A673 (cell line): ENCODE data around the gene ARPP19.

ENCODE experiments used
- EZH2 ChIP-seq: fragments of 200-600 bp; sonication (generic); IDR thresholded peaks from 2 replicates; pipeline ENCODE4 v1.6.1; 2017; ENCODE audit warnings: borderline replicate concordance, low read depth, mild to moderate bottlenecking, mixed read lengths, antibody characterized with exemption, low read length; ENCODE audit not compliant: poor library complexity, severe bottlenecking
- TF ChIP-seq, protein P1 (sequence below): fragments of 300-800, 200-600 bp; sonication (generic); conservative IDR thresholded peaks from 2 replicates; pipeline ENCODE4 v1.5.1; 2017; ENCODE audit warnings: low read depth, mild to moderate bottlenecking, antibody characterized with exemption, low read length, moderate library complexity, mixed read lengths

DNA sequence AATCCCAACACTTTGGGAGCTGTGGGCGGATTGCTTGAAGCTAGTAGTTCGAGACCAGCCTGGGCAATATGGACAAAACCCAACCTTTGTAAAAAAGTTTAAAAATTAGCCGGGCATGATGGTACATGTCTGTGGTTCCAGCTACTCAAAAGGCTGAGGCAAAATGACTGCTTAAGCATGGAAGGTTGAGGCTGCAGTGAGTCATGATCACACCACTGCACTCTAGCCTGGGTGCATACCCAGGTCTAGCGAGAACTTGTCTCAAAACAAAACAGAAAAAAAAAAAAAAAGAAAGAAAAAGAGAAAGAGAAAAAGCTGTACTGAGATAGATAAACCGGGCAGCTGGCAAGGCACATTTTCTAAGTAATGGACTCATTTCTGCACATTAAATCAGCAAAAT is 10.6 kb downstream of the ARPP19 start:
- TF ChIP-seq, protein P1, sequence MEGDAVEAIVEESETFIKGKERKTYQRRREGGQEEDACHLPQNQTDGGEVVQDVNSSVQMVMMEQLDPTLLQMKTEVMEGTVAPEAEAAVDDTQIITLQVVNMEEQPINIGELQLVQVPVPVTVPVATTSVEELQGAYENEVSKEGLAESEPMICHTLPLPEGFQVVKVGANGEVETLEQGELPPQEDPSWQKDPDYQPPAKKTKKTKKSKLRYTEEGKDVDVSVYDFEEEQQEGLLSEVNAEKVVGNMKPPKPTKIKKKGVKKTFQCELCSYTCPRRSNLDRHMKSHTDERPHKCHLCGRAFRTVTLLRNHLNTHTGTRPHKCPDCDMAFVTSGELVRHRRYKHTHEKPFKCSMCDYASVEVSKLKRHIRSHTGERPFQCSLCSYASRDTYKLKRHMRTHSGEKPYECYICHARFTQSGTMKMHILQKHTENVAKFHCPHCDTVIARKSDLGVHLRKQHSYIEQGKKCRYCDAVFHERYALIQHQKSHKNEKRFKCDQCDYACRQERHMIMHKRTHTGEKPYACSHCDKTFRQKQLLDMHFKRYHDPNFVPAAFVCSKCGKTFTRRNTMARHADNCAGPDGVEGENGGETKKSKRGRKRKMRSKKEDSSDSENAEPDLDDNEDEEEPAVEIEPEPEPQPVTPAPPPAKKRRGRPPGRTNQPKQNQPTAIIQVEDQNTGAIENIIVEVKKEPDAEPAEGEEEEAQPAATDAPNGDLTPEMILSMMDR, result no peak
- no peak for TF ChIP-seq EZH2
